IMR-90 (cell line): ENCODE data around the gene AUTS2. TPM values are rescaled to one million over a fixed set of nuclear protein-coding genes. Genes with fewer than 3 reads are reported as not detected.

Experiments
- ATAC-seq: fragments of 200-7000 bp; cut with Tn5 transposase; 2 replicates; pipeline ENCODE4 v1.9.1; 2020; ENCODE audit warnings: low read depth, mild to moderate bottlenecking, moderate library complexity
- BruUV-seq: library from RNA; stranded (reverse); fragments of 400-500 nt; replicated peaks from 2 replicates; lab custom pipeline; 2021; lab: Mats Ljungman, UMichigan
- CTCF ChIA-PET: fragments of 300-600 bp; formaldehyde crosslinking; extraction: SDS; loops from one replicate; lab custom pipeline; 2021; ENCODE audit warnings: antibody characterized with exemption; lab: Yijun Ruan, JAX
- POLR2A ChIA-PET: fragments of 300-600 bp; sonication (Branson Sonifier 250); formaldehyde crosslinking; loops from one replicate; lab custom pipeline; 2022; ENCODE audit warnings: antibody characterized with exemption; ENCODE audit not compliant: unreplicated experiment; lab: Charles Lee
- DNase-seq: peaks from one replicate; pipeline ENCODE4 v3.0.0; 2013
- H2AFZ ChIP-seq: replicated peaks from 2 replicates; pipeline ENCODE3; 2013; ENCODE audit warnings: low read length, mild to moderate bottlenecking; ENCODE audit not compliant: poor library complexity
- H2AK5ac ChIP-seq: 2 replicates; pipeline ENCODE4 v1.6.1; 2013; ENCODE audit warnings: low read depth, low read length, inconsistent platforms
- H2AK9ac ChIP-seq: replicated peaks from 2 replicates; pipeline ENCODE3; 2013; ENCODE audit warnings: mild to moderate bottlenecking, low read depth, low read length, moderate library complexity; ENCODE audit not compliant: poor library complexity
- H2BK120ac ChIP-seq: 2 replicates; pipeline ENCODE4 v1.6.1; 2013; ENCODE audit warnings: low read depth, low read length, inconsistent platforms
- H2BK15ac ChIP-seq: 3 replicates; pipeline ENCODE4 v1.6.1; 2013; ENCODE audit warnings: low read depth, low read length, inconsistent platforms
- H2BK20ac ChIP-seq: 2 replicates; pipeline ENCODE4 v1.6.1; 2013; ENCODE audit warnings: low read depth, mild to moderate bottlenecking, inconsistent platforms, low read length, moderate library complexity
- H2BK5ac ChIP-seq: 2 replicates; pipeline ENCODE4 v1.6.1; 2013; ENCODE audit warnings: mild to moderate bottlenecking, low read depth, low read length, inconsistent platforms; ENCODE audit not compliant: poor library complexity, severe bottlenecking
- H3K14ac ChIP-seq: replicated peaks from 2 replicates; pipeline ENCODE4 v1.6.1; 2013; ENCODE audit warnings: low read depth, low read length, inconsistent platforms
- H3K18ac ChIP-seq: 2 replicates; pipeline ENCODE4 v1.6.1; 2013; ENCODE audit warnings: low read depth, low read length, control low read depth
- H3K23ac ChIP-seq: 2 replicates; pipeline ENCODE4 v1.6.1; 2013; ENCODE audit warnings: low read depth, low read length, inconsistent platforms
- H3K27ac ChIP-seq: 2 replicates; pipeline ENCODE4 v1.5.1; 2013; ENCODE audit warnings: mild to moderate bottlenecking, control low read depth, low read length; ENCODE audit not compliant: insufficient read depth
- H3K27me3 ChIP-seq: 2 replicates; pipeline ENCODE4 v1.6.1; 2013; ENCODE audit warnings: low read length; ENCODE audit not compliant: control insufficient read depth, insufficient read depth
- H3K36me3 ChIP-seq: 2 replicates; pipeline ENCODE4 v1.6.1; 2013; ENCODE audit warnings: low read length, mixed read lengths; ENCODE audit not compliant: control insufficient read depth, insufficient read depth
- H3K4ac ChIP-seq: 2 replicates; pipeline ENCODE4 v1.6.1; 2013; ENCODE audit warnings: low read depth, low read length, inconsistent platforms
- H3K4me1 ChIP-seq: 2 replicates; pipeline ENCODE4 v1.6.1; 2013; ENCODE audit warnings: low read length, mixed read lengths; ENCODE audit not compliant: control insufficient read depth, insufficient read depth
- H3K4me2 ChIP-seq: 2 replicates; pipeline ENCODE4 v1.6.1; 2013; ENCODE audit warnings: low read depth, mild to moderate bottlenecking, control low read depth, low read length, moderate library complexity
- H3K4me3 ChIP-seq: 2 replicates; pipeline ENCODE4 v1.5.1; 2013; ENCODE audit warnings: low read depth, mild to moderate bottlenecking, control low read depth, low read length, moderate library complexity; ENCODE audit not compliant: insufficient read depth
- H3K56ac ChIP-seq: 2 replicates; pipeline ENCODE4 v1.6.1; 2013; ENCODE audit warnings: low read length, inconsistent platforms; ENCODE audit not compliant: insufficient read depth; ENCODE audit errors: extremely low read depth
- H3K79me1 ChIP-seq, 2 experiments: 2 replicates each; pipeline ENCODE4 v1.6.1; 2013; ENCODE audit warnings: low read length in 2 of 2, inconsistent platforms in 1 of 2, low read depth in 1 of 2
- H3K9ac ChIP-seq: 2 replicates; pipeline ENCODE4 v1.6.1; 2013; ENCODE audit warnings: low read depth, low read length, control low read depth
- H3K9me1 ChIP-seq: 2 replicates; pipeline ENCODE4 v1.6.1; 2013; ENCODE audit warnings: low read length, inconsistent platforms; ENCODE audit not compliant: insufficient read depth
- H3K9me3 ChIP-seq: 2 replicates; pipeline ENCODE4 v1.6.1; 2013; ENCODE audit warnings: low read length; ENCODE audit not compliant: control insufficient read depth, insufficient read depth
- H4K20me1 ChIP-seq: 2 replicates; pipeline ENCODE4 v1.6.1; 2013; ENCODE audit warnings: low read length, inconsistent platforms; ENCODE audit not compliant: insufficient read depth
- H4K5ac ChIP-seq: 2 replicates; pipeline ENCODE4 v1.6.1; 2013; ENCODE audit warnings: mild to moderate bottlenecking, low read depth, low read length, control low read depth
- H4K8ac ChIP-seq, 2 experiments: 2 replicates each; pipeline ENCODE4 v1.6.1; 2013; ENCODE audit warnings: low read depth in 2 of 2, low read length in 2 of 2, control low read depth in 1 of 2, inconsistent platforms in 1 of 2
- H4K91ac ChIP-seq: 2 replicates; pipeline ENCODE4 v1.6.1; 2013; ENCODE audit warnings: low read depth, low read length, inconsistent platforms; ENCODE audit not compliant: insufficient read depth
- BHLHE40 ChIP-seq: fragments of 150-350 bp; IDR thresholded peaks from 2 replicates; pipeline ENCODE4 v1.6.1; 2016; ENCODE audit warnings: mild to moderate bottlenecking, low read depth, low read length
- CEBPB ChIP-seq: IDR thresholded peaks from 2 replicates; pipeline ENCODE4 v1.6.1; 2012; ENCODE audit warnings: low read depth, low read length, improper control_type of control experiment
- CHD1 ChIP-seq: IDR thresholded peaks from 2 replicates; pipeline ENCODE4 v1.6.1; 2012; ENCODE audit warnings: low read depth, low read length, improper control_type of control experiment
- CTCF ChIP-seq: conservative IDR thresholded peaks from 2 replicates; pipeline ENCODE4 v1.5.1; 2012; ENCODE audit warnings: mild to moderate bottlenecking, low read depth, low read length, improper control_type of control experiment
- ELK1 ChIP-seq: fragments of 150-350 bp; IDR thresholded peaks from 2 replicates; pipeline ENCODE4 v1.6.1; 2016; ENCODE audit warnings: low read depth, mild to moderate bottlenecking, low read length, moderate library complexity, borderline replicate concordance
- FOS ChIP-seq: fragments of 150-350 bp; IDR thresholded peaks from 2 replicates; pipeline ENCODE4 v1.6.1; 2016; ENCODE audit warnings: low read depth, low read length
- MAFK ChIP-seq: IDR thresholded peaks from 2 replicates; pipeline ENCODE4 v1.6.1; 2012; ENCODE audit warnings: low read depth, low read length, improper control_type of control experiment
- MAZ ChIP-seq: IDR thresholded peaks from 2 replicates; pipeline ENCODE4 v1.6.1; 2012; ENCODE audit warnings: low read depth, mild to moderate bottlenecking, low read length, improper control_type of control experiment, moderate library complexity, borderline replicate concordance
- MXI1 ChIP-seq: IDR thresholded peaks from 2 replicates; pipeline ENCODE4 v1.6.1; 2012; ENCODE audit warnings: low read depth, mild to moderate bottlenecking, low read length, moderate library complexity, borderline replicate concordance
- NFE2L2 ChIP-seq: fragments of 150-350 bp; IDR thresholded peaks from 2 replicates; pipeline ENCODE4 v1.6.1; 2016; ENCODE audit warnings: low read depth, mild to moderate bottlenecking, low read length
- POLR2A ChIP-seq: IDR thresholded peaks from 2 replicates; pipeline ENCODE4 v1.6.1; 2012; ENCODE audit warnings: mild to moderate bottlenecking, low read depth, low read length
- RAD21 ChIP-seq: IDR thresholded peaks from 2 replicates; pipeline ENCODE4 v1.6.1; 2012; ENCODE audit warnings: low read length, improper control_type of control experiment
- RCOR1 ChIP-seq: IDR thresholded peaks from 2 replicates; pipeline ENCODE4 v1.6.1; 2012; ENCODE audit warnings: mild to moderate bottlenecking, low read length, improper control_type of control experiment; ENCODE audit not compliant: insufficient replicate concordance
- RFX5 ChIP-seq: IDR thresholded peaks from 2 replicates; pipeline ENCODE4 v1.8.0; 2012; ENCODE audit warnings: low read depth, mild to moderate bottlenecking, low read length, moderate library complexity
- SMC3 ChIP-seq: fragments of 150-350 bp; IDR thresholded peaks from 2 replicates; pipeline ENCODE4 v1.6.1; 2016; ENCODE audit warnings: low read depth, mild to moderate bottlenecking, antibody characterized with exemption, low read length, moderate library complexity
- USF2 ChIP-seq: fragments of 150-350 bp; IDR thresholded peaks from 2 replicates; pipeline ENCODE4 v1.6.1; 2017; ENCODE audit warnings: mild to moderate bottlenecking, antibody characterized with exemption, low read length, low read depth
- WGBS, 2 experiments: methylation state at CpG; one replicate each; pipeline versions ENCODE4 v1.1.5 to v1.1.7; 2013; ENCODE audit warnings: missing lambda C conversion rate in 2 of 2; ENCODE audit not compliant: insufficient read length in 1 of 2; ENCODE audit errors: extremely low coverage in 2 of 2; 5-methylcytosine and 5-hydroxymethylcytosine counted together
- dilution Hi-C: fragments of 300-500 bp; cut with HindIII; formaldehyde crosslinking; loops from one replicate; pipeline ENCODE4 v1.14.3; 2018; ENCODE audit warnings: low sequenced_read_pairs; ENCODE audit not compliant: unreplicated experiment
- in situ Hi-C: fragments of 300-500 bp; cut with MboI; formaldehyde crosslinking; loops from 3 replicates; pipeline ENCODE4 v1.14.3; 2019; ENCODE audit warnings: low sequenced_read_pairs, inconsistent platforms, mixed read lengths
- intact Hi-C: fragments of 100-400 bp; cut with micrococcal nuclease; formaldehyde crosslinking; loops from 2 replicates; pipeline ENCODE4 v1.10.0; 2022
- polyA plus RNA-seq, 3 experiments: library from polyadenylated mRNA; depleted of rRNA; stranded (reverse); fragments of >200 nt; gene quantifications; 2 replicates each; pipeline ENCODE4 v1.2.3, GENCODE V29; 2012; ENCODE audit warnings: low replicate concordance in 1 of 3
- total RNA-seq: library from RNA; depleted of rRNA; stranded (reverse); fragments of >200 nt; gene quantifications from 2 replicates; pipeline ENCODE4 v1.2.3, GENCODE V29; 2012

Gene AUTS2
- total and polyA plus RNA-seq, 2 of the 4 experiments (the other 2 are of a cell fraction), result 0.90 to 3.0 TPM

GRCh38 chr7:69920797-69921196 lies 322.5 kb downstream of the AUTS2 start:
- H3K4me2 ChIP-seq, result no peak overlapping the region
- H3K4ac ChIP-seq, result no peak overlapping the region
- in situ Hi-C loops, result no loop called here
- no peaks in the 10 kb centered on the region for H3K27me3 ChIP-seq
- H4K8ac ChIP-seq, result no peak overlapping the region
- H3K9me3 ChIP-seq, result no peaks in the 10 kb centered on the region
- H3K9me1 ChIP-seq, result no peaks in the 10 kb centered on the region
- no peaks in the 10 kb centered on the region for H4K20me1 ChIP-seq
- no peak overlapping the region for H3K27ac ChIP-seq
- DNase-seq (no peak), ATAC-seq (no peak)
- no peak overlapping the region for H2AFZ ChIP-seq
- no peak overlapping the region for H3K4me3 ChIP-seq
- no peak overlapping the region for H3K23ac ChIP-seq
- ChIA-PET CTCF (no interaction called here), POLR2A (no interaction called here)
- H3K4me1 ChIP-seq, result no peaks in the 10 kb centered on the region
- H2BK20ac ChIP-seq, result no peak overlapping the region
- H3K79me1 ChIP-seq, result no peaks in the 10 kb centered on the region
- H2AK9ac ChIP-seq, result no peak overlapping the region
- no peaks in the 10 kb centered on the region for H3K36me3 ChIP-seq
- H3K56ac ChIP-seq, result no peak overlapping the region
- no peak overlapping the region for H2BK5ac ChIP-seq
- no peak overlapping the region for H2BK120ac ChIP-seq
- H2AK5ac ChIP-seq, result no peak overlapping the region
- no peak overlapping the region for H3K18ac ChIP-seq
- H3K14ac ChIP-seq, result no peak overlapping the region
- TF ChIP-seq MAZ, result no peak
- no peak for TF ChIP-seq CTCF
- no peak for TF ChIP-seq MAFK
- no peak for TF ChIP-seq RAD21
- no peak for TF ChIP-seq NFE2L2
- no peak for TF ChIP-seq RFX5
- TF ChIP-seq FOS, result no peak
- no peak for TF ChIP-seq CHD1
- TF ChIP-seq ELK1, result no peak
- no peak for TF ChIP-seq USF2
- TF ChIP-seq MXI1, result no peak
- no peak for TF ChIP-seq CEBPB
- TF ChIP-seq SMC3, result no peak
- no peak for TF ChIP-seq POLR2A
- no peak for TF ChIP-seq BHLHE40
- TF ChIP-seq RCOR1, result no peak
- BruUV-seq, result no TSS peak
- no peak overlapping the region for H4K5ac ChIP-seq
- H4K91ac ChIP-seq, result no peak overlapping the region
- no peak overlapping the region for H3K9ac ChIP-seq
- WGBS, 2 experiments, result no CpG with 5 or more reads among the region's 3 CpGs
- dilution Hi-C loops, result no loop called here
- intact Hi-C loops, result no loop called here
- no peak overlapping the region for H2BK15ac ChIP-seq
